GM12891 (cell line): Measurements from ENCODE around the gene HDAC1.
"Not testable (repeated sequence)": the region's sequence is repeated elsewhere in the genome, so short reads cannot be mapped to it uniquely, and the experiment has no call there.

ENCODE experiments used
- DNase-seq: peaks from one replicate; pipeline ENCODE4 v3.0.0; 2011; ENCODE audit warnings: low spot score; ENCODE audit not compliant: insufficient read length
- FAIRE-seq: peaks from 2 replicates; lab custom pipeline; 2011; peaks lifted over from hg19 to GRCh38; lab: Jason Lieb, UNC
- PAX5 ChIP-seq: IDR thresholded peaks from 2 replicates; pipeline ENCODE4 v1.6.1; 2011; ENCODE audit warnings: low read length, moderate library complexity, mild to moderate bottlenecking; ENCODE audit not compliant: insufficient read depth, severe bottlenecking
- POLR2A ChIP-seq: IDR thresholded peaks from 2 replicates; pipeline ENCODE4 v1.6.1; 2011; ENCODE audit warnings: low read depth, low read length, control low read depth
- POLR2AphosphoS5 ChIP-seq: IDR thresholded peaks from 2 replicates; pipeline ENCODE4 v1.6.1; 2011; ENCODE audit warnings: low read depth, low read length, control low read depth
- POU2F2 ChIP-seq: IDR thresholded peaks from 2 replicates; pipeline ENCODE4 v1.6.1; 2011; ENCODE audit warnings: low read depth, mild to moderate bottlenecking, control low read depth, low read length, moderate library complexity
- SPI1 ChIP-seq: IDR thresholded peaks from 2 replicates; pipeline ENCODE4 v1.6.1; 2011; ENCODE audit warnings: low read depth, low read length, control low read depth
- TAF1 ChIP-seq: IDR thresholded peaks from 2 replicates; pipeline ENCODE4 v1.6.1; 2011; ENCODE audit warnings: low read depth, low read length, control low read depth

The HDAC1 gene

DNA sequence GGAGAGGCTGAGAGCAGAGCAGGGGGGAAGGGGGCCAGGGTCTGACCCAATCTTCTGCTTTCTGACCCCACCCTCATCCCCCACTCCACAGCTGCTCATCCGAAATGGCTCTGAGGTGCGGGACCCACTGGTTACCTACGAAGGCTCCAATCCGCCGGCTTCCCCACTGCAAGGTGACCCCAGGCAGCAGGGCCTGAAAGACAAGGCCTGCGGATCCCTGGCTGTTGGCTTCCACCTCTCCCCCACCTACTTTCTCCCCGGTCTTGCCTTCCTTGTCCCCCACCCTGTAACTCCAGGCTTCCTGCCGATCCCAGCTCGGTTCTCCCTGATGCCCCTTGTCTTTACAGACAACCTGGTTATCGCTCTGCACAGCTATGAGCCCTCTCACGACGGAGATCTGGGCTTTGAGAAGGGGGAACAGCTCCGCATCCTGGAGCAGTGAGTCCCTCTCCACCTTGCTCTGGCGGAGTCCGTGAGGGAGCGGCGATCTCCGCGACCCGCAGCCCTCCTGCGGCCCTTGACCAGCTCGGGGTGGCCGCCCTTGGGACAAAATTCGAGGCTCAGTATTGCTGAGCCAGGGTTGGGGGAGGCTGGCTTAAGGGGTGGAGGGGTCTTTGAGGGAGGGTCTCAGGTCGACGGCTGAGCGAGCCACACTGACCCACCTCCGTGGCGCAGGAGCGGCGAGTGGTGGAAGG lies 17.1 kb upstream of the HDAC1 start:
- FAIRE-seq (no peak), DNase-seq (no peak)
- no peak for TF ChIP-seq POLR2AphosphoS5
- TF ChIP-seq PAX5, result no peak
- no peak for TF ChIP-seq POU2F2
- no peak for TF ChIP-seq SPI1
- no peak for TF ChIP-seq TAF1

DNA sequence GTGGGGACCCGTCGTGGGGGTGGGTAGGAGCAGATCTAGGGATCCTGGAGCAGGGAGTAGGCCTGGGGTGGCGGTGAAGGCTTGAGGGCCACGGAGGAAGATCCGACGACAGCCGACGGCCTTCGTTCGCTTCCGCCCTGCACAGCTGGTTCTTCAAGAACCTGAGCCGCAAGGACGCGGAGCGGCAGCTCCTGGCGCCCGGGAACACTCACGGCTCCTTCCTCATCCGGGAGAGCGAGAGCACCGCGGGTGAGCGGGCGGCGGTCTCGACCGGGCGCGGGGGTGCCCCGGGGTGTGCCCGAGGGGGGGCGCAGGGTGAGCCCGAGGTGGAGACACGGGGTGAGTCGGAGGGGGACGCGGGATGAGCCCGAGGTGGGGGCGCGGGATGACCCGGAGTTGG lies 16.5 kb upstream of the HDAC1 start:
- FAIRE-seq, result no peak
- DNase-seq, result no peak
- no peak for TF ChIP-seq POLR2A
- TF ChIP-seq PAX5, result no peak
- TF ChIP-seq TAF1, result no peak
- TF ChIP-seq POLR2AphosphoS5, result no peak
- TF ChIP-seq SPI1, result no peak
- no peak for TF ChIP-seq POU2F2

DNA sequence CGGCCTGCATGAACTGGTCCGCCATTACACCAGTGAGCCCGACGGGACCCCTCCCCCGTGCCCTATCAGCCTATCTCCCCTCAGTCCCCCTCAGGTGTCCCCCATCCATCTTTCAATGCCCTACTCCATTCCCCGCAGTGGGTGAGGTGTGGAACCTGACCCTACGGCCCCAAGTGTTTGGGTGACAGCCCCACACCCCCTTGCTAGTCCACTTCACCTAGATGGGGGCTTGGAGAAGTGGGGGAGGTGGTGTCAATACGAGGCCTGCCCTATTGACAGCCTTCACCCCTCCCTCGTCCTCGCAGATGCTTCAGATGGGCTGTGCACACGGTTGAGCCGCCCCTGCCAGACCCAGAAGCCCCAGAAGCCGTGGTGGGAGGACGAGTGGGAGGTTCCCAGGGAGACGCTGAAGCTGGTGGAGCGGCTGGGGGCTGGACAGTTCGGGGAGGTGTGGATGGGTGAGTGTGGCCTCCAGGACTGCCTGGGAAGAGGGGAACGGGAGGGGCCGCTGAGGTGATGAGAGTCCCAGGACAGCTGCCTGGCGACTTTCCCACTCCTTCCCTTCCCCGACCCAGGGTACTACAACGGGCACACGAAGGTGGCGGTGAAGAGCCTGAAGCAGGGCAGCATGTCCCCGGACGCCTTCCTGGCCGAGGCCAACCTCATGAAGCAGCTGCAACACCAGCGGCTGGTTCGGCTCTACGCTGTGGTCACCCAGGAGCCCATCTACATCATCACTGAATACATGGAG lies 15.7 kb upstream of the HDAC1 start:
- FAIRE-seq (no peak), DNase-seq (no peak)
- TF ChIP-seq POLR2AphosphoS5 (no peak), SPI1 (no peak), PAX5 (no peak), TAF1 (no peak), POLR2A (no peak), POU2F2 (no peak)

DNA sequence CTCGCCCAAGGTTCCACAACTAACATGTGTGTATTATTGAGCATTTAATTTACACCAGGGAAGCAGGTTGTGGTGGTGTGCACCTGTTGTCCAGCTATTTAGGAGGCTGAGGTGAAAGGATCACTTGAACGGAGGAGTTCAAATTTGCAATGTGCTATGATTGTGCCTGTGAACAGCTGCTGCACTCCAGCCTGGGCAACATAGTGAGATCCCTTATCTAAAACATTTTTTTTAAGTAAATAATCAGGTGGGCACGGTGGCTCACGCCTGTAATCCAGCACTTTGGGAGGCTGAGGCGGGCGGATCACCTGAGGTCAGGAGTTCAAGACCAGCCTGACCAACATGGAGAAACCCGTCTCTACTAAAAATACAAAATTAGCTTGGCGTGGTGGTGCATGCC lies 7.1 kb upstream of the HDAC1 start:
- DNase-seq, FAIRE-seq: not testable (repeated sequence)

DNA sequence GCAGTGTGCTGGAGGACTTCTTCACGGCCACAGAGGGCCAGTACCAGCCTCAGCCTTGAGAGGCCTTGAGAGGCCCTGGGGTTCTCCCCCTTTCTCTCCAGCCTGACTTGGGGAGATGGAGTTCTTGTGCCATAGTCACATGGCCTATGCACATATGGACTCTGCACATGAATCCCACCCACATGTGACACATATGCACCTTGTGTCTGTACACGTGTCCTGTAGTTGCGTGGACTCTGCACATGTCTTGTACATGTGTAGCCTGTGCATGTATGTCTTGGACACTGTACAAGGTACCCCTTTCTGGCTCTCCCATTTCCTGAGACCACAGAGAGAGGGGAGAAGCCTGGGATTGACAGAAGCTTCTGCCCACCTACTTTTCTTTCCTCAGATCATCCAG lies 6.2 kb upstream of the HDAC1 start:
- no peak for FAIRE-seq
- no peak for DNase-seq

DNA sequence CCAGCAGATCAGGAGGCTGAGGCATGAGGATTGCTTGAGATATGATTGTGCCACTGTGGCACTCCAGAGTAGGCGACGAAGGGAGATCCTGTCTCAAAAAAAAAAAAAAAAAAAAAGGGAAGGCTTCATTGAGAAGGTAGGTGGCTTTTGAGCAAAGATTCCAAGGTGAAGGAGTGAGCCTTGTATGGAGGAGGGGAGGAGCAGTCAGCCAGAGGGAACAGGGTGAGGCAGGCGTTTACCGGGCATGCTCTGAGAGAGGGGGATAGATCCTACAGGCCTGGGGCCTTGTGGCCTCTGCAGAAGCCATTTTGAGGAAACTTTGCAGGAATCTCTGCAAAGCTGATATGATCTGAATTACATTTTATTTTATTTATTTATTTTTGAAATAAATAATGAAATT lies 5.1 kb upstream of the HDAC1 start:
- TF ChIP-seq TAF1, result no peak
- TF ChIP-seq SPI1, result no peak
- no peak for TF ChIP-seq POU2F2
- TF ChIP-seq PAX5, result no peak
- no peak for TF ChIP-seq POLR2A
- TF ChIP-seq POLR2AphosphoS5, result no peak
- DNase-seq, result no peak
- FAIRE-seq, result no peak

More for the DNA sequence above, 6.2 kb upstream of the HDAC1 start:
- TF ChIP-seq POLR2A, result no peak
- no peak for TF ChIP-seq SPI1

DNA sequence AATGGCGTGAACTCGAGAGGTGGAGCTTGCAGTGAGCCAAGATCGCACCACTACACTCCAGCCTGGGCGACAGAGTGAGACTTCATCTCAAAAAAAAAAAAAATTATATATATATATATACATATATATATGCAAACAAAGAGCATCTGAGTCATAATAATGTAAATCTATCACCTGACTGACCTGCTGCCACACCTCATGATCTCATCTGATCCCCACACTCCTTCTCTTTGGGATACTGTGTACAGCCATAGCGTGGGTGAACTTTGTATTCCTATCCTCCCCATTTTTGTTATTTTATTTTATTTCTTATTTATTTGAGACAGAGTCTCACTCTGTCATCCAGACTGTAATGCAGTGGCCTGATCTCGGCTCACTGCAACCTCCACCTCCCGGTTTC lies 2.6 kb upstream of the HDAC1 start:
- no peak for DNase-seq
- FAIRE-seq, result no peak
- no peak for TF ChIP-seq POLR2A
- no peak for TF ChIP-seq PAX5
- TF ChIP-seq POLR2AphosphoS5, result no peak

DNA sequence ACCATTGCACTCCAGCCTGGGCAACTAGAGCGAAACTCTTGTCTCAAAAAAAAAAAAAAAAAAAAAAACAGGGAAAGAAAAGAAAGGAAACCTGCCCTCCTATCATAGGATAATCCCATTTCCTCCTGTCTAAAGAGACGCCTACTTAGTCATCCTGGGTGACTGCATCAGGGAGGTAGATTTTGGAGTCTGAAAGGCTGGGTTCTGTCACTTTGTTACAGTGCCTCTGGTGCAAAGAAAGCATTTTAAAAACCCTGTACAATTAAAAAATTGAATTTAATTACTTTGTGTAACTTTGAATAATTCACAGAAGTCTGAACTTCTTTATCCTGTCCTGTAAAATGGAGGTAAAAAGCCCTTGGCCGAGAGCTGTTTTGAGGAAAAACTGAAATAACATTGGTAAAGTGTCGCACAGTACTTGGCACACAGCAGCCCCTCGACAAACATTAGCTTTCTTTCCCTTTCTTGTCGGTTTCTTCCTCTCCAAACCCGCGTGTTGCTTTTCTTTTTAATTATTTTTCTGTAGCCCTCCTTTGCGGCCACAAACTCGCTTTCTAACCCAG lies 657 bp upstream of the HDAC1 start:
- DNase-seq (no peak), FAIRE-seq (no peak)
- TF ChIP-seq TAF1, result no peak

DNA sequence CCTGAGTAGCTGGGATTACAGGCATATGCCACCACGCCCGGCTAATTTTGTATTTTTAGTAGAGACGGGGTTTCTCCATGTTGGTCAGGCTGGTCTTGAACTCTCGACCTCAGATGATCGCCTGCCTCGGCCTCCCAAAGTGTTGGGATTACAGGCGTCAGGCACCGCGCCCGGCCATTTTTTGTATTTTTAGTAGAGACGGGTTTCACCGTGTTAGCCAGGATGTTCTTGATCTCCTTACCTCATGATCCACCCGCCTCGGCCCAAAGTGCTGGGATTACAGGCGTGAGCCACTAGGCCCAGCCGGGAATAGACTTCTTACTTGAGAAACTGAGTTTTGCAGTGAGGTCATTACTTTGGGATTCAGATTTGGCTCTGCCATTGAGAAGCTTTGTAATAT lies 6.3 kb downstream of the HDAC1 start:
- FAIRE-seq, DNase-seq: not testable (repeated sequence)

DNA sequence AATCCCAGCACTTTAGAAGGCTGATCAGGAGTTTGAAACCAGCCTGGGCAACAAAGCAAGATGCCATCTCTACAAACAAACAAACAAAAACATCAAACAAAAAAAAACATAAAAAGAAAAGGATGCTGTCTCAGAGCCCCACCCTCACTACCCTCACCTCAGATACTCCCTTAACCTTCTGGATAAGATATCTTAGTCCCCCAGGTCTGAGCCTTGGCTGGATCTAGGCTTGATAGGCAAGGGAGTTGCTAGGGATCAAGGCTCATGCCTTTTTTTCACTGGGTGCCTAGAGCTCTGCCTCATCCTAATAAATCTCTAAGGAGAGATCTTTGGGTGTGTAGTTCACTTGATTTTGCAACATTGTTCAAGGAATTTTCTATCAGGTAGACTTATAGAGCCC lies 7.4 kb downstream of the HDAC1 start:
- DNase-seq (no peak), FAIRE-seq (no peak)
- TF ChIP-seq SPI1, result no peak
- no peak for TF ChIP-seq TAF1
- no peak for TF ChIP-seq PAX5
- no peak for TF ChIP-seq POLR2AphosphoS5
- TF ChIP-seq POU2F2, result no peak
- TF ChIP-seq POLR2A, result no peak

DNA sequence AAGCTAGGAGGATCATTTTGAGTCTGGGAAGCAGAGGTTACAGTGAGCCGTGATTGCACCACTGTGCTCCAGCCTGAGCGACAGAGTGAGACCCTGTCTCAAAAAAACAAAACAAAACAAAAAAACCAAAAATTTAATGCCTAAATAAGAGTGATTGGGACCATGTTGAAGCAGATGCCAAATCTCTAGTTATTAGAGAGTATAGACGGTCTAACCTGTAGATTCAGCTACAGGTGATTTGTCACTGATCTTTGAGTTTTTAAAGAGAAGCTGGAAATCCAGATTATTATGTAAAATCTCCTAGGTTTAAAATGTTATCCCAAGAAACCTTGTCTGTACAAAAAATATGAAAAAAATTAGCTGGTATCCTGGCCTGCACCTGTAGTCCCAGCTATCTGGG lies 11.5 kb downstream of the HDAC1 start:
- no peak for DNase-seq
- no peak for FAIRE-seq

More for the DNA sequence above, 11.5 kb downstream of the HDAC1 start:
- TF ChIP-seq SPI1, result no peak
- TF ChIP-seq POU2F2, result no peak
- no peak for TF ChIP-seq POLR2A
- no peak for TF ChIP-seq POLR2AphosphoS5
- TF ChIP-seq TAF1, result no peak
- no peak for TF ChIP-seq PAX5
